Measurements from ENCODE around the gene PPP1R16B.

PPP1R16B gene

DNA sequence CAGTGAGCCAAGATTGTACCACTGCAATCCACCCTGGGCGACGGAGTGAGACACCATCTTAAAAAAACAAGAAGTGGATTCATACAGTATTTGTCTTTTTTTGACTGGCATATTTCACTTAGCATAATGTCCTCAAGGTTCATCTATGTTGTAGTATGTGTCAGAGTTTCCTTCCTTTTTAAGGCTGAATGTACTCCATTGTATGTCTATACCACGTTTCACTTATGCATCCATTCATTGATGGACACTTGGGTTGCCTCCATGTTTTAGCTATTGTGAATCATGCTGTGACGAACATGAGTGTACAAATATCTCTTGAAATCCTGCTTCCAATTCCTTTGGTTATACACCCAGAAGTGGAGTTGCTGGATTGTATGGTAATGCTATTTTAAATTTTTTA is 91.8 kb downstream of the PPP1R16B start:
- no peak overlapping the region for H3K9ac ChIP-seq (ENCODE audit: insufficient read length, low read depth)
- H3K36me3 ChIP-seq (ENCODE audit: insufficient read depth, insufficient read length, low read length) = peaks cover 3% of the 10 kb centered on the region
- DNase-seq (ENCODE audit: low read depth, low spot score) = no peak
- H3K27me3 ChIP-seq (ENCODE audit: insufficient read depth, insufficient read length) = no peaks in the 10 kb centered on the region
- H3K9me3 ChIP-seq (ENCODE audit: insufficient read depth, low read length) = no peaks in the 10 kb centered on the region
- peaks cover 11% of the 10 kb centered on the region for H3K4me1 ChIP-seq (ENCODE audit: insufficient read depth, insufficient read length)
- H3K4me3 ChIP-seq (ENCODE audit: insufficient read length, low read depth) = no peak overlapping the region
- TF ChIP-seq SUZ12 (IDR thresholded peaks at IDR 0.05; ENCODE audit: extremely low read depth, insufficient read depth, insufficient read length) (no peak), YY1 (IDR thresholded peaks at IDR 0.05; ENCODE audit: insufficient read depth, insufficient read length) (no peak), ZNF274 (IDR thresholded peaks at IDR 0.05; ENCODE audit: low read depth, low read length) (no peak)

DNA sequence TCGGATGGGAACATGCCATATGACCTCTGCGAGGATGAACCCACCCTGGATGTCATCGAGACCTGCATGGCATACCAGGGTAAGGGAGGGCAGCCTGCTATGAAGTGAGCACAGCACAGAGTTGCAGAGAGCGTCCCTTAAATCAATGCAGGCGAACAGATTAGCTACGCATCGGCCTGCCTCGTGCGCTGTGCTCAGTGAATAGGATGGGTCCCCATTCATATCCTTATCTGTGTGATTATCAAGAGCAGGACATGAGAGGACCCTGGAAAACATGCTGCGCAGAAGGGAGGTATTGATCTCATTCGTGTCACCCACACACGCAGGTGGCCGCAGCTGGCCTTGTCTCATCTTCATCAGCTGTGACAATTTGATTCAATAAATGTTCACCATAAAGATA is 95.1 kb downstream of the PPP1R16B start:
- H3K27me3 ChIP-seq (ENCODE audit: insufficient read depth, insufficient read length) = no peaks in the 10 kb centered on the region

DNA sequence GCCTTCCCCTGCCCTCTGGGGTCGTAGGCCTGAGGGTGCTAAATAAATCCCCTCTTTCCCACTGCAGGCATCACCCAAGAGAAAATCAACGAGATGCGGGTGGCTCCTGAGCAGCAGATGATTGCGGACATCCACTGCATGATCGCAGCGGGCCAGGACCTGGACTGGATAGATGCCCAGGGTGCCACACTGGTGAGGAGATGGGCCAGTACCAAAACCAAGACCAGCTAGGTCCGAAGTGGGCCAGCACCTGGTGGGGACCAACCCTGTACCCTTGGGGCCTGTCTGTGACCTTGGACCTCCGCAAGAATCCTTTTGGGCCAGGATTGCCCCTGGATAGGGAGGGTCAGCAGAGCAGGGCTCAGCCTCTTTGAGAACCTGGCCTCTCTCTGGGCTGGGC is 97.1 kb downstream of the PPP1R16B start:
- H3K9ac ChIP-seq (ENCODE audit: insufficient read length, low read depth) = no peak overlapping the region
- no peak overlapping the region for H3K4me3 ChIP-seq (ENCODE audit: insufficient read length, low read depth)
- H3K27me3 ChIP-seq (ENCODE audit: insufficient read depth, insufficient read length) = no peaks in the 10 kb centered on the region
- no peak for DNase-seq (ENCODE audit: low read depth, low spot score)
- no peaks in the 10 kb centered on the region for H3K9me3 ChIP-seq (ENCODE audit: insufficient read depth, low read length)
- H3K36me3 ChIP-seq (ENCODE audit: insufficient read depth, insufficient read length, low read length) = peaks cover 34% of the 10 kb centered on the region
- no peaks in the 10 kb centered on the region for H3K4me1 ChIP-seq (ENCODE audit: insufficient read depth, insufficient read length)
- no peak for TF ChIP-seq SUZ12 (IDR thresholded peaks at IDR 0.05; ENCODE audit: extremely low read depth, insufficient read depth, insufficient read length)

More for the DNA sequence above, 95.1 kb downstream of the PPP1R16B start:
- peaks cover 23% of the 10 kb centered on the region for H3K36me3 ChIP-seq (ENCODE audit: insufficient read depth, insufficient read length, low read length)
- no peak for TF ChIP-seq SUZ12 (IDR thresholded peaks at IDR 0.05; ENCODE audit: extremely low read depth, insufficient read depth, insufficient read length)
- no peak for TF ChIP-seq ZNF274 (IDR thresholded peaks at IDR 0.05; ENCODE audit: low read depth, low read length)
- no peaks in the 10 kb centered on the region for H3K9me3 ChIP-seq (ENCODE audit: insufficient read depth, low read length)
- no peak overlapping the region for H3K4me3 ChIP-seq (ENCODE audit: insufficient read length, low read depth)
- H3K4me1 ChIP-seq (ENCODE audit: insufficient read depth, insufficient read length) = no peaks in the 10 kb centered on the region
- no peak overlapping the region for H3K9ac ChIP-seq (ENCODE audit: insufficient read length, low read depth)
- no peak for DNase-seq (ENCODE audit: low read depth, low spot score)

DNA sequence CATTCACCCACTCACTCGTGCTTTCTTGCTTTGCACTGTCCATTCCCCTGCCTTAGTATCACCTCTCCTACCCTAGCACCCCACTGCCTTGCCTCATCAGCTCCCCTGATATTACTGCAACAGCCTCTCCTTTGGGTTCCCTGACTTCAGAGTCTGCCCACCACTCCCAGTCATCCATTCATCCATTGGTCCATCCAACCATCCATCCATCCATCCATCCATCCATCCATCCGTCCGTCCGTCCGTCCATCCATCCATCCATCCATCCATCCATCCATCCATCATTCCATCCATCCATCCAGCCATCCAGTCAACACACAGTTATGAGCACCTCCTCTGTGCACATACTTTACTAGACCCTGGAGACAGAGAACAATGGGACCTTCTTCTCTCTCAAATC is 97.8 kb downstream of the PPP1R16B start:
- H3K9ac ChIP-seq (ENCODE audit: insufficient read length, low read depth) = no peak overlapping the region
- H3K9me3 ChIP-seq (ENCODE audit: insufficient read depth, low read length) = no peaks in the 10 kb centered on the region
- no peak for TF ChIP-seq YY1 (IDR thresholded peaks at IDR 0.05; ENCODE audit: insufficient read depth, insufficient read length)
- no peak for TF ChIP-seq ZNF274 (IDR thresholded peaks at IDR 0.05; ENCODE audit: low read depth, low read length)
- TF ChIP-seq SUZ12 (IDR thresholded peaks at IDR 0.05; ENCODE audit: extremely low read depth, insufficient read depth, insufficient read length) = no peak
- H3K36me3 ChIP-seq (ENCODE audit: insufficient read depth, insufficient read length, low read length) = peaks cover 41% of the 10 kb centered on the region
- H3K4me1 ChIP-seq (ENCODE audit: insufficient read depth, insufficient read length) = no peaks in the 10 kb centered on the region
- no peaks in the 10 kb centered on the region for H3K27me3 ChIP-seq (ENCODE audit: insufficient read depth, insufficient read length)
- no peak for DNase-seq (ENCODE audit: low read depth, low spot score)
- no peak overlapping the region for H3K4me3 ChIP-seq (ENCODE audit: insufficient read length, low read depth)

DNA sequence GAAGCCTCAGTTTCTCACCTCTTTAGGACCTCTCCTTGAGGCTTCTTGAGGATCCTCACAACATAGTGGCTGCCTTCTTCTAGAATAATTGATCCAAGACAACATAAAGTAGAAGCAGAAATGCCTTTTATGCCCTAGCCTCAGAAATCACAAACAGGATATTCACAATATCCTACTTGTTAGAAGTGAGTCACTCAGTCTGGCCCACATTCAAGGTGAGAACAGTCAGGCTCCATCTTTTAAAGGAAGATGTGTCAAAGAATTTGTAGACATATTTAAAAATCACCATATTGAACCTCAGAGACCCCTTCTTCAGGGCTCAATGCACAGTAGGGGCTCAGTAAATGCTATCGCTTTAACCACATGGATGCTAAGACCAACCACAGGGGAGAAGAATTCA is 99.9 kb downstream of the PPP1R16B start:
- DNase-seq (ENCODE audit: low read depth, low spot score) = no peak
- no peak for TF ChIP-seq ZNF274 (IDR thresholded peaks at IDR 0.05; ENCODE audit: low read depth, low read length)
- no peak for TF ChIP-seq SUZ12 (IDR thresholded peaks at IDR 0.05; ENCODE audit: extremely low read depth, insufficient read depth, insufficient read length)
- TF ChIP-seq YY1 (IDR thresholded peaks at IDR 0.05; ENCODE audit: insufficient read depth, insufficient read length) = no peak
- Histone ChIP-seq H3K36me3 (ENCODE audit: insufficient read depth, insufficient read length, low read length) (peaks cover 47% of the 10 kb centered on the region), H3K4me3 (ENCODE audit: insufficient read length, low read depth) (no peak overlapping the region), H3K9me3 (ENCODE audit: insufficient read depth, low read length) (no peaks in the 10 kb centered on the region), H3K9ac (ENCODE audit: insufficient read length, low read depth) (no peak overlapping the region), H3K27me3 (ENCODE audit: insufficient read depth, insufficient read length) (no peaks in the 10 kb centered on the region), H3K4me1 (ENCODE audit: insufficient read depth, insufficient read length) (no peaks in the 10 kb centered on the region)

DNA sequence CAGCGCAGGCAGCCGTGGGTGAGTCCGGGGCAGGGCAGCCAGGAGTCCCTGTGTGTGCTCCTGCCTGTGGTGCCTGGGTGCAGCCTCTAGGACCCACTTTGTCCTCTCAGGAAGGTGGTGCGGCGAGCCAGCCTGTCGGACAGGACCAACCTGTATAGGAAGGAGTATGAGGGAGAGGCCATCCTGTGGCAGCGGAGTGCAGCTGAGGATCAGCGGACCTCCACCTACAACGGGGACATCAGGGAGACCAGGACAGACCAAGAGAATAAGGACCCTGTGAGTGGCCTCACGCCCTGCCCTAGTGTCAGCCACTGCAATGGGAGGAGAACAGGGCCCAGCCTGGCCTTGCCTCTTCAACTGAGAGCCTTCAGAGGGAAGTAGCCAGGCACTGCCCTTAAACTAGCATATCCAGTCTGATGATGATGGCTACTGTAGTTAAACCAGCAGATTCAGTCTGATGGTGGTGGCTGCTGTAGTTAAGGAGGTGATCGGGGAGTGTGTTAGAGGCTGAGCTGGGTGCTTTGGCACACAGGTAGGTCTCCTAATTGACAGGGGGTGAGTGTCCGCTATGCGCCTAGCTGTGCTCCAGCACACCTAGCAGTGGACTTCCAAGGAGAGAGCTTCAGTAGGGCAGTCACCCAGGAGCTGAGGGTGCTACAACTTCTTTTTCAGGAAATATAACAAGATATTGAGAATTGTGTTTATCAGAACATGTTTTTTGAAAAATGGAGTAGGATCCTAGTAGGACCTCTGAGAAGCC is 102.6 kb downstream of the PPP1R16B start:
- Histone ChIP-seq H3K9me3 (ENCODE audit: insufficient read depth, low read length) (no peaks in the 10 kb centered on the region), H3K4me3 (ENCODE audit: insufficient read length, low read depth) (no peak overlapping the region), H3K27me3 (ENCODE audit: insufficient read depth, insufficient read length) (no peaks in the 10 kb centered on the region), H3K4me1 (ENCODE audit: insufficient read depth, insufficient read length) (no peaks in the 10 kb centered on the region), H3K36me3 (ENCODE audit: insufficient read depth, insufficient read length, low read length) (peaks cover 37% of the 10 kb centered on the region), H3K9ac (ENCODE audit: insufficient read length, low read depth) (no peak overlapping the region)
- no peak for DNase-seq (ENCODE audit: low read depth, low spot score)
- no peak for TF ChIP-seq YY1 (IDR thresholded peaks at IDR 0.05; ENCODE audit: insufficient read depth, insufficient read length)
- TF ChIP-seq SUZ12 (IDR thresholded peaks at IDR 0.05; ENCODE audit: extremely low read depth, insufficient read depth, insufficient read length) = no peak

DNA sequence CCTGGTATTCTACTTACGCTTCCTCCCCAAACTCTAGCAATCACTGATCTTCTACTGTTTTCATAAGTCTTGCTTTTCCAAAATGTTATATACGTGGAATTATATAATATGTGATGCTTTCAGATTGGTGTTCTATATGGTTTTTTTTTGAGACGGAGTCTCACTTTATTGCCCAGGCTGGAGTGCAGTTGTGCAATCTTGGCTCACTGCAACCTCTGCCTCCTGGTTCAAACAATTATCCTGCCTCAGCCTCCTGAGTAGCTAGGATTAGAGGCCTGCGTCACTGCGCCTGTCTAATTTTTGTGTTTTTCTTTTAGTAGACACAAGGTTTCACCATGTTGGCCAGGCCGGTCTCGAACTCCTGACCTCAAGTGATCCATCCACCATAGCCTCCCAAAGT is 109.9 kb downstream of the PPP1R16B start:
- no peaks in the 10 kb centered on the region for H3K27me3 ChIP-seq (ENCODE audit: insufficient read depth, insufficient read length)
- no peaks in the 10 kb centered on the region for H3K4me1 ChIP-seq (ENCODE audit: insufficient read depth, insufficient read length)
- H3K9me3 ChIP-seq (ENCODE audit: insufficient read depth, low read length) = no peaks in the 10 kb centered on the region
- TF ChIP-seq YY1 (IDR thresholded peaks at IDR 0.05; ENCODE audit: insufficient read depth, insufficient read length) (no peak), ZNF274 (IDR thresholded peaks at IDR 0.05; ENCODE audit: low read depth, low read length) (no peak), SUZ12 (IDR thresholded peaks at IDR 0.05; ENCODE audit: extremely low read depth, insufficient read depth, insufficient read length) (no peak)
- no peak overlapping the region for H3K9ac ChIP-seq (ENCODE audit: insufficient read length, low read depth)
- no peak for DNase-seq (ENCODE audit: low read depth, low spot score)
- H3K4me3 ChIP-seq (ENCODE audit: insufficient read length, low read depth) = no peak overlapping the region
- peaks cover 11% of the 10 kb centered on the region for H3K36me3 ChIP-seq (ENCODE audit: insufficient read depth, insufficient read length, low read length)

All from NT2/D1 (cell line).